ENCODE data around the gene GRIN1. TPM values are rescaled to one million over a fixed set of nuclear protein-coding genes. Genes with fewer than 3 reads are reported as not detected.

Gene GRIN1
- total and polyA plus RNA-seq, 4 donors, result not detected

- no peaks in the 10 kb centered on the region for H3K27me3 ChIP-seq (ENCODE audit: control insufficient read depth in 1 of 2, insufficient read depth in 2 of 2, low read length in 1 of 2)
- DNase-seq, result no peak
- no peaks in the 10 kb centered on the region for H3K4me1 ChIP-seq (ENCODE audit: control insufficient read depth in 1 of 2, insufficient read depth in 2 of 2, low read length in 2 of 2)
- no peak overlapping the region for H3K27ac ChIP-seq (ENCODE audit: low read depth in 1 of 2, low read length in 2 of 2)
- ATAC-seq (ENCODE audit: low FRiP score), result peak; percentile 19
- H3K4me3 ChIP-seq (ENCODE audit: low read length in 2 of 2), result no peak overlapping the region
- no peaks in the 10 kb centered on the region for H3K9me3 ChIP-seq (ENCODE audit: control insufficient read depth, low read length)
- H3K36me3 ChIP-seq (ENCODE audit: control insufficient read depth in 1 of 2, insufficient read depth in 2 of 2, low read length in 1 of 2), result no peaks in the 10 kb centered on the region
- intact Hi-C loops (cut with DNase I), result no loop called here
- WGBS, 2 donors, result 26 to 31% methylated on average over 26 to 27 of the region's 27 CpGs
Measured at GRCh38 chr9:137136261-137136880, 2.6 kb upstream of the GRIN1 start.

- H3K9me3 ChIP-seq (ENCODE audit: control insufficient read depth, low read length), result no peaks in the 10 kb centered on the region
- DNase-seq, result no peak
- H3K27ac ChIP-seq (ENCODE audit: low read depth in 1 of 2, low read length in 2 of 2), result no peak overlapping the region
- intact Hi-C loops (cut with DNase I), result no loop called here
- WGBS, 2 donors, result 70 to 71% methylated on average over 22 to 23 of the region's 23 CpGs
- no peak for ATAC-seq (ENCODE audit: low FRiP score)
- H3K4me3 ChIP-seq (ENCODE audit: low read length in 2 of 2), result no peak overlapping the region
- H3K27me3 ChIP-seq (ENCODE audit: control insufficient read depth in 1 of 2, insufficient read depth in 2 of 2, low read length in 1 of 2), result no peaks in the 10 kb centered on the region
- H3K36me3 ChIP-seq (ENCODE audit: control insufficient read depth in 1 of 2, insufficient read depth in 2 of 2, low read length in 1 of 2), result no peaks in the 10 kb centered on the region
- no peaks in the 10 kb centered on the region for H3K4me1 ChIP-seq (ENCODE audit: control insufficient read depth in 1 of 2, insufficient read depth in 2 of 2, low read length in 2 of 2)
Measured at GRCh38 chr9:137136881-137137607, 1.9 kb upstream of the GRIN1 start.

DNA sequence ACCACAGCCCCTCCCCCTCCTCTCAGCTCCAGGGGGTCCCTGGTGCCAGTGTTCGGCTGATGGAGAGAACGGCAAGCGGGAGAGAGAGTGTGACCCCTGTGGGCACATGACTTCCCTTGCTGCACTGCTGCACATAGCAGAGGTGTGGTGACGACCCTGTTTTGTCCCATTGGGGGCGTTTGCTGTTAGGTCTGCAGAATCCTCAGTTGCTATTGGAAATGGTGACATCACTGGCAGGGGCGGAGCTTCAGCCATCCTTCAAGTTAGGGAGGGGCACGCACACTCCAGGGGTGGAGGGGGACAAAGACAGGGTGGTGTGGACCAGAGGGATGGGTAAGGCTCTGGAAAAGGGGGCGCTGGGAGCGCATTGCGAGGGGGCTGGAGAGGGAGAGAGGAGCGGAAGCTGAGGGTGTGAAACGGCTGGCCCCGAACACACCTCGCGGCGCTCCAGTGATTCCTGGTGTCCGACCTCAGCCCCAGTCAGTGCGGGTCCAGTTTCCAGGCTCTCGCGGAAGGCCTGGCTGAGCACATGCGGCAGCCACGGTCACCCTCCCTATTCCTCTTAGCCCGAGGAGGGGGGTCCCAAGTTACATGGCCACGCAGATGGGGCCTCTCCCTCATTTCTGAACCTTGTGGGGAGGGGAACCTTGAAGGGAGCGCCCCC, 764 bp upstream of the GRIN1 start:
- H3K4me3 ChIP-seq (ENCODE audit: low read length in 2 of 2), result no peak overlapping the region
- H3K9me3 ChIP-seq (ENCODE audit: control insufficient read depth, low read length), result no peaks in the 10 kb centered on the region
- intact Hi-C loops (cut with DNase I), result no loop called here
- no peak for ATAC-seq (ENCODE audit: low FRiP score)
- no peak for DNase-seq
- H3K36me3 ChIP-seq (ENCODE audit: control insufficient read depth in 1 of 2, insufficient read depth in 2 of 2, low read length in 1 of 2), result no peaks in the 10 kb centered on the region
- WGBS, 2 donors, result 6 to 7% methylated on average over 25 of the region's 25 CpGs
- H3K27me3 ChIP-seq (ENCODE audit: control insufficient read depth in 1 of 2, insufficient read depth in 2 of 2, low read length in 1 of 2), result no peaks in the 10 kb centered on the region
- no peak overlapping the region for H3K27ac ChIP-seq (ENCODE audit: low read depth in 1 of 2, low read length in 2 of 2)
- H3K4me1 ChIP-seq (ENCODE audit: control insufficient read depth in 1 of 2, insufficient read depth in 2 of 2, low read length in 2 of 2), result no peaks in the 10 kb centered on the region

DNA sequence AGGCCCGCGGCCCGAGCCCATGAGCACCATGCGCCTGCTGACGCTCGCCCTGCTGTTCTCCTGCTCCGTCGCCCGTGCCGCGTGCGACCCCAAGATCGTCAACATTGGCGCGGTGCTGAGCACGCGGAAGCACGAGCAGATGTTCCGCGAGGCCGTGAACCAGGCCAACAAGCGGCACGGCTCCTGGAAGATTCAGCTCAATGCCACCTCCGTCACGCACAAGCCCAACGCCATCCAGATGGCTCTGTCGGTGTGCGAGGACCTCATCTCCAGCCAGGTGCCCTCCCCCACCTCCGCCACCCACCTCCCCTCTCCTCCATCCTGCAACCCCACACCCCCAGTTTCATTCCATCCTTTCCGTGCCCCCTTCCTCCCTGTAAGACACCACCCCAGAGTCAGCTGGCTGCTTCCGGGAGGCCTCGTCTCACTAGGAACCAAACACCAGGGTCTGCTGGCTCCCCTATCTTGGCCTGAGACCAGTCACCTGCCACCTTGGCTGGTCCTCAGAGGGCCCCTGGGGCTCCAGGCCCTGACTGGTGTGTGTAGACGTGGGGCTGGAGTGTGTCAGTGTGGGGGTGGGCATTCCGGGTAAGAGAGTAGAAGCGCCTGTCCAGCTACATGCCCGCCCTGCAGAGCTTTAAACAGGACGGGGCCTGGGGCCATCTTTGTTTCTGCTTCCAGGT, 655 bp downstream of the GRIN1 start:
- H3K4me3 ChIP-seq (ENCODE audit: low read length in 2 of 2), result no peak overlapping the region
- no peak for DNase-seq
- no peak for ATAC-seq (ENCODE audit: low FRiP score)
- WGBS, 2 donors, result 26% methylated on average over 37 of the region's 37 CpGs
- no peaks in the 10 kb centered on the region for H3K27me3 ChIP-seq (ENCODE audit: control insufficient read depth in 1 of 2, insufficient read depth in 2 of 2, low read length in 1 of 2)
- no peak overlapping the region for H3K27ac ChIP-seq (ENCODE audit: low read depth in 1 of 2, low read length in 2 of 2)
- intact Hi-C loops (cut with DNase I), result no loop called here
- no peaks in the 10 kb centered on the region for H3K4me1 ChIP-seq (ENCODE audit: control insufficient read depth in 1 of 2, insufficient read depth in 2 of 2, low read length in 2 of 2)
- H3K36me3 ChIP-seq (ENCODE audit: control insufficient read depth in 1 of 2, insufficient read depth in 2 of 2, low read length in 1 of 2), result no peaks in the 10 kb centered on the region
- H3K9me3 ChIP-seq (ENCODE audit: control insufficient read depth, low read length), result no peaks in the 10 kb centered on the region

GRCh38 chr9:137140151-137141012, 1.4 kb downstream of the GRIN1 start:
- Histone ChIP-seq H3K9me3 (ENCODE audit: control insufficient read depth, low read length) (no peaks in the 10 kb centered on the region), H3K4me3 (ENCODE audit: low read length in 2 of 2) (no peak overlapping the region), H3K36me3 (ENCODE audit: control insufficient read depth in 1 of 2, insufficient read depth in 2 of 2, low read length in 1 of 2) (no peaks in the 10 kb centered on the region), H3K27ac (ENCODE audit: low read depth in 1 of 2, low read length in 2 of 2) (no peak overlapping the region), H3K27me3 (ENCODE audit: control insufficient read depth in 1 of 2, insufficient read depth in 2 of 2, low read length in 1 of 2) (no peaks in the 10 kb centered on the region), H3K4me1 (ENCODE audit: control insufficient read depth in 1 of 2, insufficient read depth in 2 of 2, low read length in 2 of 2) (no peaks in the 10 kb centered on the region)
- DNase-seq (no peak), ATAC-seq (ENCODE audit: low FRiP score) (no peak)
- intact Hi-C loops (cut with DNase I), result no loop called here
- WGBS, 2 donors, result 53 to 57% methylated on average over 26 of the region's 26 CpGs

- Histone ChIP-seq H3K27me3 (ENCODE audit: control insufficient read depth in 1 of 2, insufficient read depth in 2 of 2, low read length in 1 of 2) (no peaks in the 10 kb centered on the region), H3K36me3 (ENCODE audit: control insufficient read depth in 1 of 2, insufficient read depth in 2 of 2, low read length in 1 of 2) (no peaks in the 10 kb centered on the region), H3K9me3 (ENCODE audit: control insufficient read depth, low read length) (no peaks in the 10 kb centered on the region), H3K27ac (ENCODE audit: low read depth in 1 of 2, low read length in 2 of 2) (no peak overlapping the region), H3K4me3 (ENCODE audit: low read length in 2 of 2) (no peak overlapping the region), H3K4me1 (ENCODE audit: control insufficient read depth in 1 of 2, insufficient read depth in 2 of 2, low read length in 2 of 2) (no peaks in the 10 kb centered on the region)
- DNase-seq (no peak), ATAC-seq (ENCODE audit: low FRiP score) (no peak)
- 73 to 75% methylated on average over 17 of the region's 17 CpGs for WGBS, 2 donors
- intact Hi-C loops (cut with DNase I), result no loop called here
Measured at GRCh38 chr9:137141050-137141810, 2.3 kb downstream of the GRIN1 start.

DNA sequence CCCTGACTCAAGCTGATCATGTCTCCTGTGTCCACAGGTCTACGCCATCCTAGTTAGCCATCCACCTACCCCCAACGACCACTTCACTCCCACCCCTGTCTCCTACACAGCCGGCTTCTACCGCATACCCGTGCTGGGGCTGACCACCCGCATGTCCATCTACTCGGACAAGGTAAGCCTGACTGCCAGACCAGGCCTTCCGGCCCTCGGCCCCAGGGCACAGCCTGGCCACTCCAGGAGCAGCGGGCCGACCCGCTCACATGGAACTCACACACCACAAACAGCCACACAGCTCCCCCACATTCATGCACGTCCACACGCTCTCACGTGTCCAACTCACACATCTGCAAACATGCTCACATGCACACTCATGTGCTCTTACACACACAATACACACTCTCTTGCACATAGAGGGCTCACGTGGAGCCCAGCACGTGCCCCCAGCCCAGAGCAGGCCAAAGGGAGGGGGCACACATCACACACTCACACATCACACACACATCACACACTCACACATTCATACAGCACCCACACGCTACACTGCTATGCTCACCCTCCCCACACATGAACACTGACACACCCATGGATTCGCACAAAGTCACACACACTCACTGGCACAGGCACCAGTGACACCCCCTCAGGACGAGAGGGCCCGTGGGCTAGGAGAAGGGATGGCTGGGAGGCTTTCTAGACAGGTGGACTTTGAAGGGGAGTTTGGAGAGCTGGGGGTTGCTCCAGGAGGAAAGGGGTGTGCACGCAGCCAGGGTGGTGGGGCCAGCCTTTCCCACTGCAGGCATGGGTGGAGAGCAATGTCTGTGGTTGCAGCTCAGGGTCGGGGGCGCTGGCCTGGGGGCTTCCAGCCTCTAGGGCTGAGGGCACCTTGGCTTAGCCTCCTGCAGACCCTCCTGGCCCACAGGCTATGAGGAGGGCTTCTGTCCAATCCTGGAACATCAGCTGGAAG, 3.3 kb downstream of the GRIN1 start:
- 70 to 77% methylated on average over 22 to 24 of the region's 24 CpGs for WGBS, 2 donors
- intact Hi-C loops (cut with DNase I), result no loop called here
- H3K9me3 ChIP-seq (ENCODE audit: control insufficient read depth, low read length), result peaks cover 1% of the 10 kb centered on the region
- H3K27me3 ChIP-seq (ENCODE audit: control insufficient read depth in 1 of 2, insufficient read depth in 2 of 2, low read length in 1 of 2), result no peaks in the 10 kb centered on the region
- H3K27ac ChIP-seq (ENCODE audit: low read depth in 1 of 2, low read length in 2 of 2), result no peak overlapping the region
- no peaks in the 10 kb centered on the region for H3K36me3 ChIP-seq (ENCODE audit: control insufficient read depth in 1 of 2, insufficient read depth in 2 of 2, low read length in 1 of 2)
- ATAC-seq (ENCODE audit: low FRiP score), result no peak
- H3K4me1 ChIP-seq (ENCODE audit: control insufficient read depth in 1 of 2, insufficient read depth in 2 of 2, low read length in 2 of 2), result no peaks in the 10 kb centered on the region
- no peak for DNase-seq
- H3K4me3 ChIP-seq (ENCODE audit: low read length in 2 of 2), result no peak overlapping the region
